HG02798 (cell line): Measurements from ENCODE around the gene IFRD1.
"Not testable (repeated sequence)": the region's sequence is repeated elsewhere in the genome, so short reads cannot be mapped to it uniquely, and the experiment has no call there.

Source experiments
- ATAC-seq: cut with Tn5 transposase; IDR thresholded peaks from one replicate; pipeline ENCODE4 v1.9.1; 2021; ENCODE audit warnings: mild to moderate bottlenecking; ENCODE audit not compliant: unreplicated experiment, poor library complexity

The IFRD1 gene

GRCh38 chr7:112511451-112512202 is 61.4 kb downstream of the IFRD1 start:
- no peak for ATAC-seq

GRCh38 chr7:112512451-112513210 is 62.4 kb downstream of the IFRD1 start:
- ATAC-seq, result no peak

DNA sequence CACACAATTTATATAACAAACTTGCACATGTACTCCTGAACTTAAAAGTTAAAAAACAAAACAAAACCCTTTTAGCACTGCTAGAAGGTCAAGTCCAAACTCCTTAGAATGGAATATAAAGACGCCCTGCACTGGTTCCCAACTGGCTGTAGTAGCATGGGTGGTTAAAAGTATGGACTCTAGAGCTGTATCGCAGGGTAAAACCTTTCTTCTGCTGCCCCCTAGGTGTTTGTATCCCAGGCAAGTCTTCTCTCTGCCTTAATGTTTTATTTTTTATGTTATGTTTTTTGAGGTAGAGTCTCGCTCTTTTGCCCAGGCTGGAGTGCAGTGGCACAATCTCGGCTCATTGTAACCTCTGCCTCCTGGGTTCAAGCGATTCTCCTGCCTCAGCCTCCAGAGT is 65.7 kb downstream of the IFRD1 start:
- ATAC-seq, result no peak

GRCh38 chr7:112516418-112516817 is 66.2 kb downstream of the IFRD1 start:
- not testable (repeated sequence) for ATAC-seq

- ATAC-seq, result no peak
These were observed 67.2 kb downstream of the IFRD1 start for GRCh38 chr7:112517487-112517886.

DNA sequence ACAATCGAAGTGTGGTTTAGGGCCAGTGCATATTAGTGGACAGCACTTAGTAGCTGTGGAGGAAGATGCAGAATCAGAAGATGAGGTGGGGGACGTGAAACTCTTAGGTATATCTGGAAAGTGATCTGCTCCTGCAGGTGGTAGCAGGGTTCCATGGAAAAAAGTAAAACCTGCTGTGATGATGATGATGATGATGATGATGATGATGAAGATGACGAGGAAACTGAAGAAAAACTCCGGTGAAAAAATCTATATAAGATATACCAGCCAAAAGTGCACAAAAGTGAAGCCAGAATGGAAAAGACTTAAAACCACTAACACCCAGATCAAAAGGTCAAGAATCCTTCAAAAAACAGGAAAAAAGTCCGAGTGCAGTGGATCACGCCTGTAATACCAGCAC is 70.5 kb downstream of the IFRD1 start:
- no peak for ATAC-seq

GRCh38 chr7:112521942-112522341 is 71.7 kb downstream of the IFRD1 start:
- ATAC-seq, result no peak

- ATAC-seq, result no peak
These were observed 73.6 kb downstream of the IFRD1 start for GRCh38 chr7:112523871-112524270.
